ENCODE measurements around the gene MAP3K9.

Gene MAP3K9

GRCh38 chr14:70685474-70686197 is 123.7 kb downstream of the MAP3K9 start:
- no peak for DNase-seq

- DNase-seq = no peak
These were observed 125.3 kb downstream of the MAP3K9 start for GRCh38 chr14:70683983-70684382.

- no peak for DNase-seq
These were observed 128.6 kb downstream of the MAP3K9 start for GRCh38 chr14:70680748-70681147.

- no peak for DNase-seq
These were observed 132.0 kb downstream of the MAP3K9 start for GRCh38 chr14:70677341-70677740.
